Natural killer cell treated with Interleukin-12 subunit alpha and Interleukin-12 subunit beta and Interleukin-15 and Interleukin-18, amount 100 ng/mL, for 72 hours (primary cell): ENCODE measurements around the gene LNPK. TPM values are rescaled to one million over a fixed set of nuclear protein-coding genes. Genes with fewer than 3 reads are reported as not detected.

ENCODE experiments used
- ATAC-seq, 2 donors: fragments of 150-1000 bp; cut with Tn5 transposase in 1 of 2; sonication (Bioruptor Pico), chemical (Tn5 transposase) in 1 of 2; 2 replicates each; pipeline ENCODE4 v1.10.0; 2021
- DNase-seq: peaks from one replicate; pipeline ENCODE4 v3.0.0; 2022; ENCODE audit warnings: low spot score
- H3K27ac Mint-ChIP-seq, 2 donors: 1 replicate in 1 of 2; 2 replicates in 1 of 2; pipeline ENCODE4 v1.8.0; 2022; ENCODE audit warnings: mixed read lengths in 2 of 2, mild to moderate bottlenecking in 1 of 2, moderate library complexity in 1 of 2
- H3K27me3 Mint-ChIP-seq, 2 donors: 1 replicate in 1 of 2; 2 replicates in 1 of 2; pipeline ENCODE4 v1.8.0; 2022; ENCODE audit warnings: mixed read lengths in 2 of 2
- H3K36me3 Mint-ChIP-seq: one replicate; pipeline ENCODE4 v1.8.0; 2022; ENCODE audit warnings: mixed read lengths
- H3K4me1 Mint-ChIP-seq, 2 donors: 1 replicate in 1 of 2; 2 replicates in 1 of 2; pipeline ENCODE4 v1.8.0; 2022; ENCODE audit warnings: low read depth in 2 of 2, mixed read lengths in 2 of 2, mild to moderate bottlenecking in 1 of 2
- H3K4me3 Mint-ChIP-seq: one replicate; pipeline ENCODE4 v1.8.0; 2022; ENCODE audit warnings: mixed read lengths
- H3K9me3 Mint-ChIP-seq: 2 replicates; pipeline ENCODE4 v1.8.0; 2022; ENCODE audit warnings: mixed read lengths
- total RNA-seq, 2 donors: library from RNA; stranded (reverse); gene quantifications; one replicate each; pipeline ENCODE4 v1.2.3, GENCODE V29; 2022

The LNPK gene
- total RNA-seq, 2 donors from 2014 or later: 35.9 to 44.7 TPM

- Mint-ChIP-seq H3K9me3 (no peaks in the 10 kb centered on the region), H3K4me3 (no peak overlapping the region), H3K4me1 (no peaks in the 10 kb centered on the region), H3K36me3 (no peaks in the 10 kb centered on the region), H3K27ac (no peak overlapping the region), H3K27me3 (peaks cover 6 to 19% of the 10 kb centered on the region in 2 donors)
- no peak for DNase-seq
- ATAC-seq: no peak
Measured at GRCh38 chr2:175877845-175878544, 124.1 kb downstream of the LNPK start.

DNA sequence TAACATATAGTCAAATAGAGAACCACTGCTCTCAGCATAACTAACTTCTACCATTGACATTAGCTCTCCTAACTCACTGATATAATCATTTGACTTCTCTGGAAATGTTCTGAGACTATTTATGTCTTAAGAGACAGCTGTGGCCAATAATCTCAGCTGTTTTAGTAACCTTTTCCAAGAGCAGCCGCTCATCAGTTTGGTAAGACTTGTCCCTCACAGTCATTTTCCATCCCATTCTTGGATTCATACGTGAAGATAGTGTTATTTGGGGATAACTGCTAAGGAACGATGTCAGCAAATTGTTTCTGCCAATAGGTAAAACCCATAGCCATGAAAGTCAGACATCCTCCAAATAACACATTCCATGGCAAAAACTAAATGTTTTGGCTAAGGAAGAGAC is 127.8 kb downstream of the LNPK start:
- ATAC-seq: no peak
- no peak overlapping the region for H3K27ac Mint-ChIP-seq
- H3K27me3 Mint-ChIP-seq: peaks cover 6 to 19% of the 10 kb centered on the region in 2 donors
- no peaks in the 10 kb centered on the region for H3K4me1 Mint-ChIP-seq
- H3K9me3 Mint-ChIP-seq: no peaks in the 10 kb centered on the region
- H3K36me3 Mint-ChIP-seq: no peaks in the 10 kb centered on the region
- no peak overlapping the region for H3K4me3 Mint-ChIP-seq
- DNase-seq: no peak

Other genes with a start within 250 kb of the LNPK start
- gene EVX2, start 81.7 kb upstream of the LNPK start, total RNA-seq: not detected
- not detected for gene HOXD13, start 90.5 kb upstream of the LNPK start, total RNA-seq
- gene HOXD12, start 97.5 kb upstream of the LNPK start, total RNA-seq: not detected
- not detected for gene HOXD11, start 105.0 kb upstream of the LNPK start, total RNA-seq
- gene HOXD10, start 114.5 kb upstream of the LNPK start, total RNA-seq: not detected
- gene HOXD9, start 120.5 kb upstream of the LNPK start, total RNA-seq: not detected
- gene HOXD8, start 127.4 kb upstream of the LNPK start, total RNA-seq: not detected
- not detected for gene HOXD4, start 149.3 kb upstream of the LNPK start, total RNA-seq
- not detected for gene HOXD3, start 155.0 kb upstream of the LNPK start, total RNA-seq
- gene HOXD1, start 186.4 kb upstream of the LNPK start, total RNA-seq: not detected